HG02623 (cell line): ENCODE measurements around the gene MMP2.

Experiments used
- ATAC-seq: cut with Tn5 transposase; IDR thresholded peaks from one replicate; pipeline ENCODE4 v1.9.1; 2021; ENCODE audit warnings: moderate library complexity; ENCODE audit not compliant: unreplicated experiment

MMP2 gene

GRCh38 chr16:55508941-55509931, 30.2 kb downstream of the MMP2 start, which contains the start of gene LPCAT2:
Gene LPCAT2 (plus strand): TSS chr16:55509072. CDS start chr16:55509182, 110 bp downstream.
- ATAC-seq, result no peak

DNA sequence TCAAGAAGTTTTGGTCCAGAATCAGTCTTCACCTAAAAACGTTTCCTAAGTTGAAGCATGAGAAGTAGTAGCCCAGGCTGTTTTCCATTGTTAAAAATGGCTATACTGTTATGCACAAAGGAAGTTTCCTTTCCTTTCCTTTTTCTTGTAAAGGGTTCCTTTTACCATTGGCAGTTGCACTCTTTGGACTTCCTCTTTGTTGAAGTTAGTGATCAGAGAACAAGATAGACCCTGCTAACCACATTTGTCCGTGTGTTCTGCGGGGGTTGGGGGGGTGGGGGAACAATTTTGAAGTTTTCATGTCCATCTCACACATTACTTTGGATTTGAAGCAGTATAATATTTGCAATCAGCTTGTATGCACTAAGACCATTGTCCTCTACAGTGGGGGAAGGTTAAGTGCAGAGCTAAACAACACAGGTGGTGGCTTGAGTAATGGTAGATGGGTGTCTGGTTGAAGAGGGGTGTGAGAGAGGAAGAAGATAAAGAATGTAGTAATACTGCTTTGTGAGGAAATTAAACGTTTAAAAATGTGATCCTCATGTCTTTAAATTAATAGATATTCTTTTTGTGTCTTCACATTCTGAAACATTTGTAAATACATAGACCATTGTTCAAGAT, 31.3 kb downstream of the MMP2 start:
- no peak for ATAC-seq

GRCh38 chr16:55512941-55513340, 33.9 kb downstream of the MMP2 start:
- no peak for ATAC-seq

DNA sequence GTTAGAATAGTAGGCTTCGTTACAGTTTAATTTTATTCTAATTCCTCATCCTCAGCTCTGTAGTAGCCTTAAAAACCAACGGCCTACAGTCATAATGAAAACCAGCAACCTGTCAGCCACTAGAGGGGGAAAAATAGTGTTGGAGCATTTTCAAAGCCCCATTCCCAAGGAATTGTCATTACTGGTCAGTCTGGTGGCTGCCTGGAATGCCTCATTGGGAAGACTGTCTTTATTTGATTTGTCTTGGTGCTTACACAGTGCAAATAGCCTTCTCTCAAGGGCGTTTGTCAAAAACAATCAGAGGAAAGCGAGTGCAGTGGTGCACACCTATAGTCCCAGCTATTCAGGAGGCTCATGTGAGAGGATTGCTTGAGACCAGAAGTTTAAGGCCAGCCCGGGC, 34.6 kb downstream of the MMP2 start:
- ATAC-seq, result no peak

GRCh38 chr16:55515111-55515510, 36.1 kb downstream of the MMP2 start:
- ATAC-seq, result no peak

GRCh38 chr16:55521792-55522191, 42.8 kb downstream of the MMP2 start:
- no peak for ATAC-seq

DNA sequence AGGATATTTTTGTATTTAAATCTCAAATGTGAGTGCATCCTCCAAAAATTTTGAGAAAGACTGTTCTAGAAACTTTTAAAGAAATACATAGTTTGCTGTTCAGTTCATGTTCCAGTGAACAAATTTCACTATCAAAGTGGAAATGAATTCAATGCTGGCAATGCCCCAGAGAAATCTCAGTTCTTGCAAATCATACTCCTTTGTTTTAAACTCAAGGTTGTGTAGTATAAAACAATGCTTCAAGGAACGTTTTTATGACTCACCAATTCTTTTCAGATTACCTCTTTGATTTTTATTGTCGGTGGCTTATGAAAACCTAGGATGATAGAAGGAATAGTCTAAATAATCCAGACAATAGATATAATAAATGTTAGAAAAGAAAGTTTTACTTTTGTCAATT, 47.4 kb downstream of the MMP2 start:
- ATAC-seq, result no peak

GRCh38 chr16:55527885-55528284, 48.9 kb downstream of the MMP2 start:
- no peak for ATAC-seq

- no peak for ATAC-seq
Measured at GRCh38 chr16:55529018-55529417, 50.0 kb downstream of the MMP2 start.

GRCh38 chr16:55530316-55530856, 51.4 kb downstream of the MMP2 start:
- no peak for ATAC-seq

DNA sequence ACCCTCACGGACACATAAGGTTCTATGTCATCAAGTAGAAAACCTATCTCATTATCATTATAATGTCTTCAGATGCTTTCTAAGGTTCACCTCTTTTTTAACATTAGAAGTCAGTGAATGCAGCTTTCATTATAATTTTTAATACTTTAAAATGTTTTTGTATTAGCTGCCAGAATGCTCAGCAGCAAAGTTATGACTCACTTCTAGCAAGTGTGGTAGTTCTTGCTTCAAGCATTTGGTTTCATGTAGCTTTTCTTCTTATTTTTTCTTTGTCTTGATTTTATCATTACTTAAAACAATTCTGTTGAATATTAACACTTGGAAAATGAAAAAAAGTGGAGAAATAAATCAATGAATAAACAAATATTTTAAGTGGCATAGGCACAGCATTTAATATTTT, 53.2 kb downstream of the MMP2 start:
- ATAC-seq, result no peak

DNA sequence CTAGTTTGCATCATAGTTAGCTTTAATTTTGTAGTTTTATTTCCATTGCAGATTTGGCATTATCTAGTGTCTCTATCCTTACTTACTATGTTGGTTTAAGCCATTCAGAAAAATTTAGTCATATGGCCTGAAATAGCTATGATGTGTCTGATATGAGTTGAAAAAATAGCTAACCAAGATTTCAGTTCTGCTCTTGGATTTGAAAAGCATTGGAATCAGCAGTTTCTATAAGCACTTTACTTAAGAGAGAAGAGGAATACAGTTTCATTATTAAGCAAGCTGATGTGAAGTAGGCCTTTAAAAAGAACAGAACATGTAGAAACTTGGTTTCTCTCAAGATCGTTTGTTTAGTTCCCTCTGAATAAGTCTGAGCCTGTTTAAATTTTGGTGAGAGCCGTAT, 55.8 kb downstream of the MMP2 start:
- no peak for ATAC-seq

- ATAC-seq, result no peak
Measured at GRCh38 chr16:55539049-55539448, 60.1 kb downstream of the MMP2 start.

DNA sequence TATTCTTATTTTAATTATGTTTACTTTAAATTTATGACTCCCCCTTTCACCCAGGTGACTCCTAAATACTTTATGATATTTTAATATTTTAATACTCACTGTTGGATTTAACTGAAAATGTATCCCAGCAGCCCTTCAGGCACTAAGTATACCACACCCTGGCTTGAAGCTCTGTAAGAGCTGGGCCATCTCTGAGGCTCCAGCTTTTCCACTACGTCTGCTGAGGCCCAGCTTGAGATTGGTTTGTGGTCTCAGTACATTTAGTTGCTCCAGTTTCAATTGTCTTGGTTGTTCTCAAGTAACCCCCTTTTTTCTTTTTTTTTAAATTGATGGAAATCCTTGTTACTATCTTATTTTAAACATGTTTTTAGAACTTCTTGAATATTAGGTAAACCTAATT, 60.5 kb downstream of the MMP2 start:
- no peak for ATAC-seq

- ATAC-seq, result no peak
Measured at GRCh38 chr16:55540221-55540620, 61.2 kb downstream of the MMP2 start.

DNA sequence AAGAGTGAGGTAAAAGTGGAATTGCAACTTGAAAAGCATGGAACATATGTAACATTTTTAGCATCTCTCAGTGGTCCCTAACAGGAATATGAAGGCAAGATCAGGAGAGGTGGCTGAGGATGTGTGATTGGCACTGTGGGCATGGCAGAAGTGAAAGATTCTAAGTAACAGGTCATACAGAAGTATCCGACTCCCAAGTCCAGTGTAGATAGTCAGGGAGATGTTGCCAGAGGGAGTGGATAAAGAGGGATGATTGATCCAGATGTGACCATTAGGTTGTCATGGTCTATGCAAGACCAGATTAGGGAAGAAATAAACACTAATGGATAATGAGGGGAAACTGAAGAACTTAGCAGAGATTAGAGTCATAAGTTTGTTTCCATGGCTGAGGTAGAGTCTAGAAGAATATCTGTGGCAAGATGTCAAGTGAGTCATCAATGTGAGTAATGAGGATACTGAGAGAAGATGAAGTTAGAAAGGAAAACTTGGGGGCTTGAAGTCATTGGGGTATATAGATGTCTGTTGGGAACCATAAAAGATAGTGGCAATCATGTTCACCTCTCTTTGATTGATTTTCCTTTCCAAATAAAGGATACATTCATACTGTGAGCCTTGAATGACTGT, 63.6 kb downstream of the MMP2 start:
- ATAC-seq, result no peak

GRCh38 chr16:55543472-55543871, 64.5 kb downstream of the MMP2 start:
- no peak for ATAC-seq

DNA sequence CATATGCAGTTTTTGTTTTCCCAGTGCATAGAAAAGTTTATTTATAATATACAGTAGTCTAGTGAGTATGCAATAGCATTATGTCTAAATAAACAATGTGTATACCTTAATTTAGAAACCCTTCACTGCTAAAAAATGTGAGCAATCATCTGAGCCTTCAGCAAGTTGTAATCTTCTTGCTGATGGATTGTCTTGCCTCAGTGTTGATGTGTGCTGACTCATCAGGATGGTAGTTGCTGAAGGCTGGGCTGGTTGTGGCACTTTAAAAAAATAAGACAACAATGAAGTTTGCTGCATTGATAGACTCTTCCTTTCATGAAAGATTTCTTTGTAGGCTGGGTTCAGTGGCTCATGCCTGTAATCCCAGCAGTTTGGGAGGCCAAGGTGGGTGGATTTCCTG, 73.6 kb downstream of the MMP2 start:
- ATAC-seq, result no peak

DNA sequence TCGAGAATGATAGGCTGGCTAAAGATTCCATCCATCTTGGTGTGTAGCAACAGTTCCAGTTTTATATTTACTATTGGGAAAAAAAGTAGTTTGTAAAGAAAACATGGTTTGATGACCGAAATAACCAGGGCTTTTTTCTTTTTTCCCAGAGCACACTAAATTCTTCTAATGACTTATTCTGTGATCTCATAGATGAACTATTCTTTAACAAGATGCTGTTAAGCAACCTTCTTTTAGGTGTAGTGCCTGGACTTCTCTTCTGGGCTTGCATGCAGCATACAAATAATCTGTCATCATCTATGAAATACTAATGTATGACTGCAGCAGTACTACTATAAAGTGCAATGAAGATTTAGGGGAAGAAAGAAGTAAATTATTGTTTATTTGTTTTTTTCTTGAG, 76.4 kb downstream of the MMP2 start:
- no peak for ATAC-seq
